Measurements from ENCODE around the gene APOC3.

- TF ChIP-seq CTCF (IDR thresholded peaks at IDR 0.05) (no peak), POLR2A (IDR thresholded peaks at IDR 0.05) (no peak), POLR2AphosphoS5 (IDR thresholded peaks at IDR 0.05) (no peak)
These were observed 6.5 kb upstream of the APOC3 start, which contains the start of gene APOA4 for GRCh38 chr11:116823031-116823843.

Measured in prostate gland (tissue), 2 donors.